ENCODE results near the gene SVEP1.

SVEP1 gene

GRCh38 chr9:110468950-110469349 lies 110.6 kb downstream of the SVEP1 start:
- Histone ChIP-seq H3K4me1 (ENCODE audit: insufficient read depth, low read length) (no peaks in the 10 kb centered on the region), H3K27ac (ENCODE audit: low read depth, low read length) (no peak overlapping the region), H3K36me3 (ENCODE audit: insufficient read depth, low read length) (no peaks in the 10 kb centered on the region), H3K4me3 (ENCODE audit: low read depth in 1 of 2, low read length in 2 of 2) (no peak overlapping the region), H3K9ac (ENCODE audit: low read length) (no peak overlapping the region), H3K9me3 (ENCODE audit: low read length) (no peaks in the 10 kb centered on the region), H3K27me3 (ENCODE audit: control insufficient read depth in 1 of 2, insufficient read depth in 2 of 2, low read length in 2 of 2) (no peaks in the 10 kb centered on the region)

GRCh38 chr9:110465190-110465589 lies 114.4 kb downstream of the SVEP1 start:
- H3K9me3 ChIP-seq (ENCODE audit: low read length): no peaks in the 10 kb centered on the region
- H3K9ac ChIP-seq (ENCODE audit: low read length): no peak overlapping the region
- H3K27me3 ChIP-seq (ENCODE audit: control insufficient read depth in 1 of 2, insufficient read depth in 2 of 2, low read length in 2 of 2): no peaks in the 10 kb centered on the region
- H3K27ac ChIP-seq (ENCODE audit: low read depth, low read length): no peak overlapping the region
- no peaks in the 10 kb centered on the region for H3K36me3 ChIP-seq (ENCODE audit: insufficient read depth, low read length)
- H3K4me3 ChIP-seq (ENCODE audit: low read depth in 1 of 2, low read length in 2 of 2): no peak overlapping the region
- no peaks in the 10 kb centered on the region for H3K4me1 ChIP-seq (ENCODE audit: insufficient read depth, low read length)

- Histone ChIP-seq H3K36me3 (ENCODE audit: insufficient read depth, low read length) (no peaks in the 10 kb centered on the region), H3K27ac (ENCODE audit: low read depth, low read length) (no peak overlapping the region), H3K9me3 (ENCODE audit: low read length) (no peaks in the 10 kb centered on the region), H3K9ac (ENCODE audit: low read length) (no peak overlapping the region), H3K27me3 (ENCODE audit: control insufficient read depth in 1 of 2, insufficient read depth in 2 of 2, low read length in 2 of 2) (no peaks in the 10 kb centered on the region), H3K4me1 (ENCODE audit: insufficient read depth, low read length) (no peaks in the 10 kb centered on the region), H3K4me3 (ENCODE audit: low read depth in 1 of 2, low read length in 2 of 2) (no peak overlapping the region)
Measured at GRCh38 chr9:110464321-110464720, 115.2 kb downstream of the SVEP1 start.

- H3K27ac ChIP-seq (ENCODE audit: low read depth, low read length): no peak overlapping the region
- H3K4me1 ChIP-seq (ENCODE audit: insufficient read depth, low read length): no peaks in the 10 kb centered on the region
- H3K27me3 ChIP-seq (ENCODE audit: control insufficient read depth in 1 of 2, insufficient read depth in 2 of 2, low read length in 2 of 2): no peaks in the 10 kb centered on the region
- no peaks in the 10 kb centered on the region for H3K36me3 ChIP-seq (ENCODE audit: insufficient read depth, low read length)
- no peaks in the 10 kb centered on the region for H3K9me3 ChIP-seq (ENCODE audit: low read length)
- H3K9ac ChIP-seq (ENCODE audit: low read length): no peak overlapping the region
- no peak overlapping the region for H3K4me3 ChIP-seq (ENCODE audit: low read depth in 1 of 2, low read length in 2 of 2)
Measured at GRCh38 chr9:110463499-110463898, 116.0 kb downstream of the SVEP1 start.

GRCh38 chr9:110457245-110457644 lies 122.3 kb downstream of the SVEP1 start:
- Histone ChIP-seq H3K36me3 (ENCODE audit: insufficient read depth, low read length) (no peaks in the 10 kb centered on the region), H3K9ac (ENCODE audit: low read length) (no peak overlapping the region), H3K4me3 (ENCODE audit: low read depth in 1 of 2, low read length in 2 of 2) (no peak overlapping the region), H3K27me3 (ENCODE audit: control insufficient read depth in 1 of 2, insufficient read depth in 2 of 2, low read length in 2 of 2) (no peaks in the 10 kb centered on the region), H3K4me1 (ENCODE audit: insufficient read depth, low read length) (no peaks in the 10 kb centered on the region), H3K27ac (ENCODE audit: low read depth, low read length) (no peak overlapping the region), H3K9me3 (ENCODE audit: low read length) (no peaks in the 10 kb centered on the region)

GRCh38 chr9:110456681-110457080 lies 122.9 kb downstream of the SVEP1 start:
- Histone ChIP-seq H3K36me3 (ENCODE audit: insufficient read depth, low read length) (no peaks in the 10 kb centered on the region), H3K27ac (ENCODE audit: low read depth, low read length) (no peak overlapping the region), H3K9ac (ENCODE audit: low read length) (no peak overlapping the region), H3K4me3 (ENCODE audit: low read depth in 1 of 2, low read length in 2 of 2) (no peak overlapping the region), H3K4me1 (ENCODE audit: insufficient read depth, low read length) (no peaks in the 10 kb centered on the region), H3K27me3 (ENCODE audit: control insufficient read depth in 1 of 2, insufficient read depth in 2 of 2, low read length in 2 of 2) (no peaks in the 10 kb centered on the region), H3K9me3 (ENCODE audit: low read length) (no peaks in the 10 kb centered on the region)

- Histone ChIP-seq H3K36me3 (ENCODE audit: insufficient read depth, low read length) (no peaks in the 10 kb centered on the region), H3K4me3 (ENCODE audit: low read depth in 1 of 2, low read length in 2 of 2) (no peak overlapping the region), H3K27me3 (ENCODE audit: control insufficient read depth in 1 of 2, insufficient read depth in 2 of 2, low read length in 2 of 2) (no peaks in the 10 kb centered on the region), H3K27ac (ENCODE audit: low read depth, low read length) (no peak overlapping the region), H3K9ac (ENCODE audit: low read length) (no peak overlapping the region), H3K9me3 (ENCODE audit: low read length) (no peaks in the 10 kb centered on the region), H3K4me1 (ENCODE audit: insufficient read depth, low read length) (no peaks in the 10 kb centered on the region)
Measured at GRCh38 chr9:110455860-110456259, 123.7 kb downstream of the SVEP1 start.

- Histone ChIP-seq H3K27ac (ENCODE audit: low read depth, low read length) (no peak overlapping the region), H3K4me3 (ENCODE audit: low read depth in 1 of 2, low read length in 2 of 2) (no peak overlapping the region), H3K9me3 (ENCODE audit: low read length) (no peaks in the 10 kb centered on the region), H3K36me3 (ENCODE audit: insufficient read depth, low read length) (no peaks in the 10 kb centered on the region), H3K27me3 (ENCODE audit: control insufficient read depth in 1 of 2, insufficient read depth in 2 of 2, low read length in 2 of 2) (no peaks in the 10 kb centered on the region), H3K4me1 (ENCODE audit: insufficient read depth, low read length) (no peaks in the 10 kb centered on the region), H3K9ac (ENCODE audit: low read length) (no peak overlapping the region)
Measured at GRCh38 chr9:110452227-110452801, 127.2 kb downstream of the SVEP1 start.

- H3K4me1 ChIP-seq (ENCODE audit: insufficient read depth, low read length): no peaks in the 10 kb centered on the region
- H3K27ac ChIP-seq (ENCODE audit: low read depth, low read length): no peak overlapping the region
- H3K9me3 ChIP-seq (ENCODE audit: low read length): no peaks in the 10 kb centered on the region
- H3K27me3 ChIP-seq (ENCODE audit: control insufficient read depth in 1 of 2, insufficient read depth in 2 of 2, low read length in 2 of 2): no peaks in the 10 kb centered on the region
- H3K36me3 ChIP-seq (ENCODE audit: insufficient read depth, low read length): no peaks in the 10 kb centered on the region
- H3K4me3 ChIP-seq (ENCODE audit: low read depth in 1 of 2, low read length in 2 of 2): no peak overlapping the region
- H3K9ac ChIP-seq (ENCODE audit: low read length): no peak overlapping the region
Measured at GRCh38 chr9:110451726-110452125, 127.8 kb downstream of the SVEP1 start.

- Histone ChIP-seq H3K9ac (ENCODE audit: low read length) (no peak overlapping the region), H3K9me3 (ENCODE audit: low read length) (no peaks in the 10 kb centered on the region), H3K27ac (ENCODE audit: low read depth, low read length) (no peak overlapping the region), H3K36me3 (ENCODE audit: insufficient read depth, low read length) (no peaks in the 10 kb centered on the region), H3K4me1 (ENCODE audit: insufficient read depth, low read length) (no peaks in the 10 kb centered on the region), H3K27me3 (ENCODE audit: control insufficient read depth in 1 of 2, insufficient read depth in 2 of 2, low read length in 2 of 2) (no peaks in the 10 kb centered on the region), H3K4me3 (ENCODE audit: low read depth in 1 of 2, low read length in 2 of 2) (no peak overlapping the region)
Measured at GRCh38 chr9:110447476-110447875, 132.1 kb downstream of the SVEP1 start.

- H3K27ac ChIP-seq (ENCODE audit: low read depth, low read length): no peak overlapping the region
- H3K36me3 ChIP-seq (ENCODE audit: insufficient read depth, low read length): no peaks in the 10 kb centered on the region
- H3K4me3 ChIP-seq (ENCODE audit: low read depth in 1 of 2, low read length in 2 of 2): no peak overlapping the region
- no peaks in the 10 kb centered on the region for H3K9me3 ChIP-seq (ENCODE audit: low read length)
- H3K27me3 ChIP-seq (ENCODE audit: control insufficient read depth in 1 of 2, insufficient read depth in 2 of 2, low read length in 2 of 2): no peaks in the 10 kb centered on the region
- no peak overlapping the region for H3K9ac ChIP-seq (ENCODE audit: low read length)
- H3K4me1 ChIP-seq (ENCODE audit: insufficient read depth, low read length): no peaks in the 10 kb centered on the region
Measured at GRCh38 chr9:110446171-110446570, 133.4 kb downstream of the SVEP1 start.

- Histone ChIP-seq H3K36me3 (ENCODE audit: insufficient read depth, low read length) (no peaks in the 10 kb centered on the region), H3K4me1 (ENCODE audit: insufficient read depth, low read length) (no peaks in the 10 kb centered on the region)
Measured at GRCh38 chr9:110444911-110445310, 134.6 kb downstream of the SVEP1 start.

More at GRCh38 chr9:110444911-110445310, 134.6 kb downstream of the SVEP1 start:
- Histone ChIP-seq H3K4me3 (ENCODE audit: low read depth in 1 of 2, low read length in 2 of 2) (no peak overlapping the region), H3K9ac (ENCODE audit: low read length) (no peak overlapping the region), H3K27me3 (ENCODE audit: control insufficient read depth in 1 of 2, insufficient read depth in 2 of 2, low read length in 2 of 2) (no peaks in the 10 kb centered on the region), H3K27ac (ENCODE audit: low read depth, low read length) (no peak overlapping the region), H3K9me3 (ENCODE audit: low read length) (no peaks in the 10 kb centered on the region)

All from muscle layer of colon (tissue), 2 donors.